B cell (primary cell): Measurements from ENCODE around the gene CEP295NL.

ENCODE experiments used
- CTCF ChIP-seq: fragments of 200-600 bp; IDR thresholded peaks from one replicate; pipeline ENCODE4 v1.8.0; 2022; ENCODE audit warnings: antibody characterized with exemption, mild to moderate bottlenecking
- EZH2 ChIP-seq: IDR thresholded peaks from 2 replicates; pipeline ENCODE4 v1.6.1; 2012; ENCODE audit warnings: borderline replicate concordance, low read depth, mild to moderate bottlenecking, moderate library complexity, low read length; ENCODE audit not compliant: insufficient read depth, poor library complexity, severe bottlenecking

GRCh38 chr17:78946131-78946530, 43.1 kb upstream of the CEP295NL start:
- TF ChIP-seq CTCF, result no peak
- TF ChIP-seq EZH2, result no peak
